Gastroesophageal sphincter (tissue), 4 donors: ENCODE measurements around the gene SLC38A1. TPM values are rescaled to one million over a fixed set of nuclear protein-coding genes. Genes with fewer than 3 reads are reported as not detected.
A peak's percentile ranks its signal among the peaks of the same experiment; 100 is the strongest.

Experiments
- ATAC-seq: fragments of 150-250 bp; one replicate; pipeline ENCODE4 v1.9.1; 2016; ENCODE audit warnings: mild to moderate bottlenecking, moderate library complexity
- H3K27ac ChIP-seq, 4 donors: fragments of 200-600 bp; sonication (generic) in 3 of 4; 1 replicate in 3 of 4; 2 replicates in 1 of 4; pipeline ENCODE4 v1.5.1; 2016 to 2019
- H3K27me3 ChIP-seq: fragments of 200-600 bp; sonication (generic); one replicate; pipeline ENCODE4 v1.5.1; 2019
- H3K36me3 ChIP-seq, 2 donors: fragments of 200-600 bp; sonication (generic); one replicate each; pipeline ENCODE4 v1.5.1; 2019; ENCODE audit warnings: control low read depth in 1 of 2
- H3K4me1 ChIP-seq, 3 donors: fragments of 200-600 bp; sonication (generic); 1 replicate in 2 of 3; 2 replicates in 1 of 3; pipeline ENCODE4 v1.5.1; 2016 to 2019; ENCODE audit warnings: control low read depth in 2 of 3
- H3K4me3 ChIP-seq, 2 donors: fragments of 200-600 bp; sonication (generic); one replicate each; pipeline ENCODE4 v1.5.1; 2019; ENCODE audit warnings: mild to moderate bottlenecking in 1 of 2, moderate library complexity in 1 of 2
- H3K9me3 ChIP-seq, 3 donors: fragments of 200-600 bp; sonication (generic); one replicate each; pipeline ENCODE4 v1.5.1; 2017 to 2019; ENCODE audit warnings: control low read depth in 2 of 3
- EP300 ChIP-seq: sonication (generic); formaldehyde crosslinking; IDR thresholded peaks from one replicate; pipeline ENCODE4 v1.6.1; 2017; ENCODE audit warnings: antibody characterized with exemption, mild to moderate bottlenecking
- POLR2A ChIP-seq, 2 donors: fragments of 450-650 bp; IDR thresholded peaks; one replicate each; pipeline ENCODE4 v1.6.1; 2017; ENCODE audit warnings: antibody characterized with exemption in 2 of 2, mild to moderate bottlenecking in 2 of 2, moderate library complexity in 1 of 2
- POLR2AphosphoS5 ChIP-seq: sonication (generic); formaldehyde crosslinking; IDR thresholded peaks from one replicate; pipeline ENCODE4 v1.6.1; 2017; ENCODE audit warnings: antibody characterized with exemption
- WGBS, 2 donors: methylation state at CpG; one replicate each; pipeline ENCODE4 v1.1.5; 2018; ENCODE audit warnings: low coverage in 1 of 2; 5-methylcytosine and 5-hydroxymethylcytosine counted together
- total RNA-seq, 4 donors: library from RNA; depleted of rRNA; stranded (reverse); fragments of >200 nt; gene quantifications; one replicate each; pipeline ENCODE4 v1.1.0, GENCODE V29; 2016
- TF ChIP-seq, protein P1 (sequence below), 4 experiments: fragments of 200-600 bp in 2 of 4; fragments of 450-650 bp in 2 of 4; sonication (generic) in 1 of 4; IDR thresholded peaks; one replicate each; pipeline ENCODE4 v1.5.1; 2017 to 2019; ENCODE audit warnings: antibody characterized with exemption in 4 of 4, mild to moderate bottlenecking in 2 of 4, moderate library complexity in 2 of 4

SLC38A1 gene
- total RNA-seq, 4 donors from 2014 or later = 175 to 273 (median 195) TPM

DNA sequence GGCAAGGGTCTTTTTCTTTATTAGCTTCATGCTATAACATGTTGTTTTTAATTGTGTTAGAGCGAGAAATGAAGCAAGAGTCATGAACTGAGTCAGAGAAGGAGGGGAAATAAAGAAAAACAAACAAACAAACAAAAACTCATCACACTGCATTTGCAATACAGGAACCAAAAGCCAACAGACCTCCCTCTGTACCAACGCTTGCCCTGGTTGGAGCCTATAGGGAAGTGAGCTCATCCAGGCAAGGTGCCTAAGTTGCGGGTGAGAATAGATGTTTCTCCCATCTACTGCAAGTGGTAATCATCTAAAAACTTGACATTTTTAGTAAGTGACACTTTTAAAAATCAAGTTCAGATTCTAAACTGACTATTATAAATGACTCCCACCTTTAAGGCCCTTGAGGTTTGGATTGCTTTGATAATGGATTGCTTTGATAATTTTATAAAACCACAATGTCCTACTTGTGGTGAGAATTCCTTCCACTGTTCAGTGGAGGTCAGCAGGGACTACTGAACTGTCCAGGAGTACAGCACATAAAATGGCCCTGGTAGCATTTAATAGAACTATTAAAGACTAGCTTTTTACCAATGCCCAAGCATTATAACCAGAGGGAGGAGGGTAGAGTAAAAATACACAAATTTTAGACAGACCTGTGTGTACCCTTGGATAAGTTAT is 31.3 kb downstream of the SLC38A1 start:
- H3K36me3 ChIP-seq = peaks cover 0 to 35% of the 10 kb centered on the region in 2 donors
- H3K27ac ChIP-seq = no peak overlapping the region
- no peak for ATAC-seq
- no peak for TF ChIP-seq EP300
- TF ChIP-seq POLR2A (IDR thresholded peaks at IDR 0.05) = no peak
- no peak for TF ChIP-seq POLR2AphosphoS5
- TF ChIP-seq, protein P1, sequence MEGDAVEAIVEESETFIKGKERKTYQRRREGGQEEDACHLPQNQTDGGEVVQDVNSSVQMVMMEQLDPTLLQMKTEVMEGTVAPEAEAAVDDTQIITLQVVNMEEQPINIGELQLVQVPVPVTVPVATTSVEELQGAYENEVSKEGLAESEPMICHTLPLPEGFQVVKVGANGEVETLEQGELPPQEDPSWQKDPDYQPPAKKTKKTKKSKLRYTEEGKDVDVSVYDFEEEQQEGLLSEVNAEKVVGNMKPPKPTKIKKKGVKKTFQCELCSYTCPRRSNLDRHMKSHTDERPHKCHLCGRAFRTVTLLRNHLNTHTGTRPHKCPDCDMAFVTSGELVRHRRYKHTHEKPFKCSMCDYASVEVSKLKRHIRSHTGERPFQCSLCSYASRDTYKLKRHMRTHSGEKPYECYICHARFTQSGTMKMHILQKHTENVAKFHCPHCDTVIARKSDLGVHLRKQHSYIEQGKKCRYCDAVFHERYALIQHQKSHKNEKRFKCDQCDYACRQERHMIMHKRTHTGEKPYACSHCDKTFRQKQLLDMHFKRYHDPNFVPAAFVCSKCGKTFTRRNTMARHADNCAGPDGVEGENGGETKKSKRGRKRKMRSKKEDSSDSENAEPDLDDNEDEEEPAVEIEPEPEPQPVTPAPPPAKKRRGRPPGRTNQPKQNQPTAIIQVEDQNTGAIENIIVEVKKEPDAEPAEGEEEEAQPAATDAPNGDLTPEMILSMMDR (IDR thresholded peaks at IDR 0.05) = no peak
- H3K27me3 ChIP-seq = no peaks in the 10 kb centered on the region
- H3K9me3 ChIP-seq = no peaks in the 10 kb centered on the region
- 85 to 93% methylated on average over 3 of the region's 3 CpGs for WGBS, 2 donors
- H3K4me3 ChIP-seq = no peak overlapping the region
- H3K4me1 ChIP-seq = peaks cover 0 to 39% (median 11%) of the 10 kb centered on the region in 3 donors

GRCh38 chr12:46234000-46234399 is 34.8 kb downstream of the SLC38A1 start:
- WGBS, 2 donors = 83 to 89% methylated on average over 1 of the region's 1 CpG

GRCh38 chr12:46233423-46233822 is 35.4 kb downstream of the SLC38A1 start:
- Histone ChIP-seq H3K4me1 (peaks cover 0 to 65% (median 16%) of the 10 kb centered on the region in 3 donors), H3K27ac (peak overlapping the region in 1 of 4 donors; percentile 8), H3K36me3 (peaks cover 0 to 13% of the 10 kb centered on the region in 2 donors), H3K4me3 (no peak overlapping the region), H3K9me3 (no peaks in the 10 kb centered on the region), H3K27me3 (no peaks in the 10 kb centered on the region)
- no peak for TF ChIP-seq POLR2AphosphoS5
- no peak for TF ChIP-seq POLR2A (IDR thresholded peaks at IDR 0.05)
- TF ChIP-seq EP300 = no peak
- TF ChIP-seq, protein P1 (IDR thresholded peaks at IDR 0.05) = no peak
- WGBS, 2 donors = 62 to 77% methylated on average over 2 of the region's 2 CpGs
- ATAC-seq = no peak

More at GRCh38 chr12:46234000-46234399, 34.8 kb downstream of the SLC38A1 start:
- H3K27ac ChIP-seq = peak overlapping the region in 1 of 4 donors; percentile 8
- H3K4me3 ChIP-seq = no peak overlapping the region
- peaks cover 0 to 19% of the 10 kb centered on the region in 2 donors for H3K36me3 ChIP-seq
- peaks cover 0 to 60% (median 14%) of the 10 kb centered on the region in 3 donors for H3K4me1 ChIP-seq
- ATAC-seq = no peak
- H3K9me3 ChIP-seq = no peaks in the 10 kb centered on the region
- TF ChIP-seq EP300 = no peak
- no peak for TF ChIP-seq POLR2A (IDR thresholded peaks at IDR 0.05)
- TF ChIP-seq, protein P1 (IDR thresholded peaks at IDR 0.05) = no peak
- TF ChIP-seq POLR2AphosphoS5 = no peak
- H3K27me3 ChIP-seq = no peaks in the 10 kb centered on the region

GRCh38 chr12:46230983-46231382 is 37.9 kb downstream of the SLC38A1 start:
- WGBS, 2 donors = 66 to 76% methylated on average over 5 of the region's 5 CpGs
- H3K4me3 ChIP-seq = no peak overlapping the region
- no peaks in the 10 kb centered on the region for H3K9me3 ChIP-seq
- no peaks in the 10 kb centered on the region for H3K27me3 ChIP-seq
- TF ChIP-seq, protein P1 (IDR thresholded peaks at IDR 0.05) = no peak
- no peak for TF ChIP-seq POLR2AphosphoS5
- peaks cover 0 to 9% of the 10 kb centered on the region in 2 donors for H3K36me3 ChIP-seq
- no peak for ATAC-seq
- peak overlapping the region in 1 of 4 donors; percentile 32 for H3K27ac ChIP-seq
- H3K4me1 ChIP-seq = peaks cover 0 to 79% (median 14%) of the 10 kb centered on the region in 3 donors

DNA sequence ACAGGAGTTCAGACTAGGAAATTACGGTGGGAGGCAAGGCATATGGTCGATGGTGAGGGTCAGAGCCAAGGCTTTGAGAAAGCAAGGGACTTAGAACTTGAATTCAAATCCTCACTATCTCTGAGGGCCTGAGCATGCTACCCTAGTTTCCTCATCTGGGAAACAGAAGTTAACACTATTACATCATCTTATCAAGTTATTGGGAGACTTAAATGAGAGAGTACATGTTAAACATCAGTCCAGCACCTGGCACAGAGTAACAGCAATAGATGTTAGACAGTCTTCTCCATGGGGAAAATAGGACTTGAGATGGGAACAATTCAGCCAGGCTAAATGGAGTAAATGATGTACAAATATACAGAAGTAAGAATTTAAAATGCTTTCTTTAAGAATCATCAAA is 38.5 kb downstream of the SLC38A1 start:
- Histone ChIP-seq H3K9me3 (no peaks in the 10 kb centered on the region), H3K4me1 (peaks cover 0 to 77% (median 18%) of the 10 kb centered on the region in 3 donors), H3K4me3 (no peak overlapping the region), H3K36me3 (peaks cover 0 to 9% of the 10 kb centered on the region in 2 donors), H3K27me3 (no peaks in the 10 kb centered on the region), H3K27ac (peak overlapping the region in 1 of 4 donors; percentile 32)
- no peak for ATAC-seq
- 100% methylated on average over 2 of the region's 2 CpGs; no CpG with 5 or more reads in 1 of the 2 donors for WGBS, 2 donors
- TF ChIP-seq, protein P1 (IDR thresholded peaks at IDR 0.05) = no peak
- TF ChIP-seq POLR2AphosphoS5 (no peak), POLR2A (IDR thresholded peaks at IDR 0.05) (no peak)
